ENCODE results near the gene MBD3L3.
"Not testable (repeated sequence)": the region's sequence is repeated elsewhere in the genome, so short reads cannot be mapped to it uniquely, and the experiment has no call there.

Gene MBD3L3

DNA sequence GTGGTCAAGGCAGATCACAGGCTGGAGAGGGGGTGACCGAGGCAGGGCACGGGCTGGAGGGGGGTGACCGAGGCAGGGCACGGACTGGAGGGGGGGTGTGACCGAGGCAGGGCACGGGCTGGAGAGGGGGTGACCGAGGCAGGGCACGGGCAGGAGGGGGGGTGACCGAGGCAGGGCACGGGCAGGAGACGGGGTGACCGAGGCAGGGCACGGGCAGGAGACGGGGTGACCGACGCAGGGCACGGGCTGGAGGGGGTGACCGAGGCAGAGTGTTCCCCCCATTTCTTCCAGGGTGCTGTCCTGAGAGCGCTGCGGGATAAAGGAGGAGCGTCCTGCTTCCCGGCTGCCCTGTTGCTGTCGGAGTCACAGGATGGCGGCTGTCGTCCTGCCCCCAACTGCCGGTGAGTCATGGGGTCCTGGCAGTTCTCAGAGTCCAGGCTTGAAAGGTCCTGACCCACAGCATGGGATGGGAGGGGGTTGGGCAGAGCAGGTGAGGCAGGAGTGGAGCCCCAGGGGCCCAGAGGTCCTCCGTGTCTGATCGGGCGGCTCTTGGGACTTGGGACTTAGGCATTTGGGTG is 16.3 kb upstream of the MBD3L3 start:
- no peak for DNase-seq (ENCODE audit: low read depth in 1 of 2, low spot score in 1 of 2)
- TF ChIP-seq JUND (IDR thresholded peaks at IDR 0.05; ENCODE audit: low read depth): no peak
- in situ Hi-C loops (cut with HindIII; ENCODE audit: low pct_unique_long_range_greater_than_20kb, low sequenced_read_pairs): no loop called here

DNA sequence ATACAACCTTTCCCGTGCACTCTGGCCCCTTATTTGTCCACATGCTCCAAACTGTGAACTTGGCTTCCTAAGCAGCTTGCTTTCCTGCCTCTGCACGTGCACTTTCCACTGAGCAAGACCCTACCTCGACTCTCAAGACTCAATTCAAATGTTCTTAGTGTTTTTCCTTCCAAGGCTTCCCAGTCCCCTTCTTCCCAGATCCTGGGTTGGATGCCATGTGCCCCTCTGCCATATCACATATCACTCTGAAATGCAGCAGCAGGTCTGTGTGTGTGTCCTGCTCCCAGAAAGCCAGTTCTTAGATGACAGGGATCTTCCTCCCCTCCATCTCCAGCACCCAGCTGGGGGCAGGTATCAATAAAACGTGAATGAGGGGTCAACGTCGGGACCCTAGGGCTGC is 14.1 kb upstream of the MBD3L3 start:
- no peak for DNase-seq (ENCODE audit: low read depth in 1 of 2, low spot score in 1 of 2)
- in situ Hi-C loops (cut with HindIII; ENCODE audit: low pct_unique_long_range_greater_than_20kb, low sequenced_read_pairs): no loop called here
- TF ChIP-seq JUND (IDR thresholded peaks at IDR 0.05; ENCODE audit: low read depth): no peak

DNA sequence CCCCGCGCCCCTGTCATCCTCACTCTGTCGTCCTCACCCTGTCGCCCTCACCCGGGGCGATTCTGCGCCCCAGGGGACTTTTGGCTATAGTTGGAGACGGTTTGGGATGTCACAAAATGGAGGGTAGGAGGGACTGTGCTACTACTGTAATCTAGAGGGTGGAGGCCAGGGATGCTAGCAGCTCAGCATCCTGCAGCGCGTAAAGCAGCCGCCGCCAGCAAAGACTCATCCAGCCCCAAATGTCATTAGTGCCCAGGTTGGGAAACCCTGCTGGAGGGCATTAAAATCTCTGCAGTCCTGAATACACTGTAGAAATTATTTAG is 11.4 kb upstream of the MBD3L3 start:
- no peak for TF ChIP-seq JUND (IDR thresholded peaks at IDR 0.05; ENCODE audit: low read depth)
- no peak for DNase-seq (ENCODE audit: low read depth in 1 of 2, low spot score in 1 of 2)
- in situ Hi-C loops (cut with HindIII; ENCODE audit: low pct_unique_long_range_greater_than_20kb, low sequenced_read_pairs): no loop called here

DNA sequence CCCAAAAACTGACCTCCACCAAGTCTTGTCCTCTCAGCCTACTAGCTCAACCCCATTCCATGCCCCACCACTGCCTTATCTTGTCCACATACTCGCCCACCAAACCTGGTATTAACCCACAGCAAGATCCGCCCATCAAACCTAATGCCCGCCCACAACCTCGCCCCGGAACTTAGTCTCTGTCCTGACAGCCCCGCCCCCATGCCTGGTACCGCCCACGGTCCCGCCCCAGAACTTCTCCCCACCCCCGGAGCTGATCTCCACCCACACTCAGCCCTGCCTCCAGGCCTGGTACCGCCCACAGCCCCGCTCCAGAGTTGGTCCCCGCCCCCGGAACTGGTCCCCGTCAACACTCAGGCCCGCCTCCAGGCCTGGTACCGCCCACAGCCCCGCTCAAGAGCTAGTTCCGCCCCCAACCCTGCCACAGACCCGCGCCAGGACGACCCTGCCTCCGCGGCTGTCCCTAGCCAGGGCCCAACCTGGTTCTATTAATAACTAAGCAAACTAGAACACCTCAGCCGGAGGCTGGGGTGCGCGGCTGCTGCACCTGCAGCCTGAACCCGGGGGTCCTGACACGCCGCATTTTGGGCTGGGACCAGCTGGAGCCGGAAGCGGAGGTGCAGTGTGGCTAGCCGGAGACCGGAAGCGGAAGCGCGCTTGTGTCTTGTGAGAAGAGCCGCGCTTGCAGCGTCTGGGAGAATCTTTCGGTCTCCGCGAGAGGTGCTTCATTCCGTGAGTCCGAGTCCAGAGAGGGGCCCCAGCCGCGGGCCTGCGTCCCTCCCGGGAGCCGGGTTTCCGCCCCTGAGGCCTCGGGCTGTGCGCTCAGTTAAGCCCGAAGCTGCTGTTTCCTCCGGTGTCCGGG is 10.8 kb upstream of the MBD3L3 start, which contains the start of gene ZNF557:
Gene ZNF557 (plus strand): TSS at position 662 of the 862 bp plus-strand sequence. CDS start 5,372 bp downstream, outside the sequence.
- in situ Hi-C loops (cut with HindIII; ENCODE audit: low pct_unique_long_range_greater_than_20kb, low sequenced_read_pairs): no loop called here
- TF ChIP-seq JUND (IDR thresholded peaks at IDR 0.05; ENCODE audit: low read depth): no peak
- peak; percentile 76 to 96 for DNase-seq (ENCODE audit: low read depth in 1 of 2, low spot score in 1 of 2)

DNA sequence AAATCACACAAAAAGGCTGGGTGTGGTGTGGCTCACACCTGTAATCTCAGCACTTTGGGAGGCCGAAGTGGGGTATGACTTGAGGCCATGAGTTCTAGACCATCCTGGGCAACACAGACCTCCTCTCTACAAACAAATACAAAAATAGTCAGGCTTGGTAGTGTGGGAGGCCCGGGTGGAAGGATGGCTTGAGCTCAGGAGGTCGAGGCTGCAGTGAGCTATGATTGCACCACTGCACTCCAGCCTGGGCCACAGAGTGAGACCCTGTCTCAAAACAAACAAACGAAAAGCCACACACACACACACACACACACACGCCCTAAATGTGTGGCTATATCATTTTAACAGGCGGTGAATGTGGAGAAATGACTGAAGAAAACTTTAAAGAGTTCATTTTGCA is 10.1 kb upstream of the MBD3L3 start:
- no peak for DNase-seq (ENCODE audit: low read depth in 1 of 2, low spot score in 1 of 2)
- in situ Hi-C loops (cut with HindIII; ENCODE audit: low pct_unique_long_range_greater_than_20kb, low sequenced_read_pairs): no loop called here
- no peak for TF ChIP-seq JUND (IDR thresholded peaks at IDR 0.05; ENCODE audit: low read depth)

DNA sequence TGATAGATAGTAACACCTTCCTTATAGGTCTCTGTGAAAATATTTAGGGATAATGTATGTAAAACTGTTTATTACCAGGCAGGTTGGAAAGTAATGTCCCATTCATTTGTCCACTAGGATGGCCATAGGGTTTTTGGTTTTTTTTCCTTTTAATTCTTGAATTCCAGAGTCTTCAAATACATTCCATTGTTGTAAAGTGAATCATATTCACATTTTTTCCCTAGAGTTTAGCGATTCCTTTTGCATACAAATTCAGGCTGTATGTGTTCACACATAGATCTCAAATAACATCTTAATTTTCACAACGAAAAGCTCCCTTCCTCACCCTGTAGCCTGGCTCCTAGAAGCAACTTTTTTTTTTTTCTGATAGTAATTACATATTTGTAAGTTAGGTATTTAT is 9.2 kb upstream of the MBD3L3 start:
- in situ Hi-C loops (cut with HindIII; ENCODE audit: low pct_unique_long_range_greater_than_20kb, low sequenced_read_pairs): no loop called here
- DNase-seq (ENCODE audit: low read depth in 1 of 2, low spot score in 1 of 2): no peak
- no peak for TF ChIP-seq JUND (IDR thresholded peaks at IDR 0.05; ENCODE audit: low read depth)

DNA sequence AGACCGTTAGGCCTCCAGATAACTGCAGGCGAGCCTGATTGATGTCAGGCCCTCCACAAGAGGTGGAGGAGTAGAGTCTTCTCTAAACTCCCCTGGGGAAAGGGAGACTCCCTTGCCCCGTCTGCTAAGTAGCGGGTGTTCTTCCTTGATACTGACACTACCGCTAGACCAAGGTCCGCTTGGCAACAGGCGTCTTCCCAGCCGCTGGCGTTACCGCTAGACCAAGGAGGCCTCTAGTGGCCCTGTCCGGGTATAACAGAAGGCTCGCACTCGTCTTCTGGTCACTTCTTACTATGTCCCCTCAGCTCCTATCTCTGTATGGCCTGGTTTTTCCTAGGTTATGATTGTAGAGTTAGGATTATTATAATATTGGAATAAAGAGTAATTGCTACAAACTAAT is 8.6 kb upstream of the MBD3L3 start:
- peak in 1 of 2 experiments; percentile 69 for DNase-seq (ENCODE audit: low read depth in 1 of 2, low spot score in 1 of 2)
- in situ Hi-C loops (cut with HindIII; ENCODE audit: low pct_unique_long_range_greater_than_20kb, low sequenced_read_pairs): not testable (repeated sequence)

DNA sequence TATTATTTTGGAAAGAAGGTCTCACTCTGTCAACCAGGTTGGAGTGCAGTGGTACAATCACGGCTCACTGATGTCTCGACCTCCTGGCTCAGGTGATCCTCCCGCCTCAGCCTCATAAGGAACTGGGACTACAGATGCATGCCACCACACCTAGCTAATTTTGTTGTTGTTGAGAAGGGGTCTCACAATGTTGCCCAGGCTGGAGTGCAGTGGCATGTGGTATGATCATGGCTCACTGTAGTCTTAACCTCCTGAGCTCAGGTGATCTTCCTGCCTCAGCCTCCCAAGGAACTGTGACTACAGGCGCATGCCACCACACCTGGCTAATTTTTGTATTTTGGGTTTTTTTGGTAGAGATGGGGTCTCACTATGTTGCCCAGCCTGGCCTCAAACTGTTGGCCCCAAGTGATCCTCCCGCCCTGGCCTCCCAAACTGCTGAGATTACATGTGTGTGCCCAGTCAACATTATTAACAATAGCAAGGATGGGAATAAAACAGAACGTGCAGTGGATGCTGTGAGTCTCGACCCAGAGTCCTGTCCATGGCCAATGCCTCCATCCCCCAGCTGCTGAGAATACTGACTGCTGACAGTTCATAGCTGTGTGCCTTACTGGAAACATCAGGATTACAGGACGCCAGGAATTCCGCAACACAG is 5.4 kb upstream of the MBD3L3 start:
- TF ChIP-seq JUND (IDR thresholded peaks at IDR 0.05; ENCODE audit: low read depth): no peak
- DNase-seq (ENCODE audit: low read depth in 1 of 2, low spot score in 1 of 2): no peak
- in situ Hi-C loops (cut with HindIII; ENCODE audit: low pct_unique_long_range_greater_than_20kb, low sequenced_read_pairs): no loop called here

DNA sequence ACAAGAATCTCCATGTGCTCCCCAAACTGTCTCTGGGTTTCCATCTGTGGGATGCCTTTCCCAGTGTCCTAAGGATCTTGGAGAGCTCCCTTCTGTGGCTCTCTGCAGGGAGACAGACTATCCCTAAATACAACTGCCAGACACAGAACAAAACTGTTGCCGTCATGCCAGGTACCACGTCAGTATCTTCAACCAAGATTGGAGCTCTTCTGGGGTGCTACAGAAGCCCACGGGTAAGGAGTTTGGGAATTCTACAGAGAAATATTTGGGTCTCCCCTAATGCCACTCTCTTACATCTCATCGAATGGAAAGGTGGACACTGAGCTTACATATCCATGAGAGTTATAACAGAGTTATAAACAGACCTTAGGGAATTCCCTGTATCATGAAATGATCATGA is 4.9 kb upstream of the MBD3L3 start:
- in situ Hi-C loops (cut with HindIII; ENCODE audit: low pct_unique_long_range_greater_than_20kb, low sequenced_read_pairs): no loop called here
- DNase-seq (ENCODE audit: low read depth in 1 of 2, low spot score in 1 of 2): no peak

DNA sequence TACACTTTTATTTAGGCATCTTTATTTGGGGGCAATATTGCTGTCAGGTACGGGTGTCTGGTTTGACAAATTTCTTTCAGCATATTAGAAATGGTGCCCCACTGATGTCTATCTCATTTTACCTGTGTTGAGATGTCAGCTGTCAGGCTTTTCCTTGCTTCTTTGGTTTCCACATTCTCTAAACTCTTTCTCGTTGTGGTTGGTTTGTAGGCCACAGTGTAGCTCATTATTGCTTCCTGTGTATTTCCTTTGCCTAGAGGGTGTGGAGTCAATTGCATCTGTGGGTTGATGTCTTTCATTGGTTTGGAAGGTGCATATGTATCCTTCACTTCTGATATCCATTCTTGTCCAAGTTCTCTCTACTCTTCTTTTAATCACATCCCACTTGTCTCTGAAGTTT is 1.5 kb upstream of the MBD3L3 start:
- DNase-seq (ENCODE audit: low read depth in 1 of 2, low spot score in 1 of 2); in situ Hi-C loops (cut with HindIII; ENCODE audit: low pct_unique_long_range_greater_than_20kb, low sequenced_read_pairs): not testable (repeated sequence)

More for the DNA sequence above, 4.9 kb upstream of the MBD3L3 start:
- no peak for TF ChIP-seq JUND (IDR thresholded peaks at IDR 0.05; ENCODE audit: low read depth)

DNA sequence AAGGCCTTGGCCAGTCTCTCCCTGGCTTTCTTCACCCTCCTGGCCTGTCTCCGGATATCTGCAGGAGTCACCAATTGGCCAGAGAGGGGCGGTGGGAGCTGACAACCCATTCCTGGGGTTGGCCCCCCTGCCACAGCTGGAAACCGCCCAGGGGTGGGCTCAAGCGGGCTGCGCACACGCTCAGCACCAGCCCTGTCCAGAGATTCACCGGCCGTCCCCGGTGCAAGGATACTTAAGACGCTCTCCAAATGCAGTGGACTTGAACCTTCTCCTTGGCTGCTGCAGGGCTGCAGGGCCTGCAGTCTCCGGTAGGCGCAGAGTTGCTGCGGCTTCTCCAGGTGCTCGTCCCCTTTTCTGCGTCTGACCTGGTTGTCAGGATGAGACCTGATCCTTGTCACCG is 2.1 kb downstream of the MBD3L3 start:
- DNase-seq (ENCODE audit: low read depth in 1 of 2, low spot score in 1 of 2); in situ Hi-C loops (cut with HindIII; ENCODE audit: low pct_unique_long_range_greater_than_20kb, low sequenced_read_pairs): not testable (repeated sequence)

DNA sequence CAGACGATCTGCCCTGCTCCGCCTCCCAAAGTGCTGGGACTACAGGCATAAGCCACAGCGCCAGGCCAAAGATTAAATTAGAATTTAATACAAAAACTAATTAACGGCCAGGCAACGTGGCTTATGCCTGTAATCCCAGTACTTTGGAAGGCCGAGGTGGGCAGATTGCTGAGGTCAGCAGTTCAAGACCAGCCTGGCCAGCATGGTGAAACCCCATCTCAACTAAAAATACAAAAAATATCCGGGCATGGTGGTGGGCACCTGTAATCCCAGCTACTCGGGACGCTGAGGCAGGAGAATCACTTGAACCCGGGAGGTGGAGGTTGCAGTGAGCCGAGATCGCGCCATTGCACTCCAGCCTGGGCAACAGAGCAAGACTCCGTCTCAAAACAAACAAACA is 2.8 kb downstream of the MBD3L3 start:
- in situ Hi-C loops (cut with HindIII; ENCODE audit: low pct_unique_long_range_greater_than_20kb, low sequenced_read_pairs); DNase-seq (ENCODE audit: low read depth in 1 of 2, low spot score in 1 of 2): not testable (repeated sequence)

DNA sequence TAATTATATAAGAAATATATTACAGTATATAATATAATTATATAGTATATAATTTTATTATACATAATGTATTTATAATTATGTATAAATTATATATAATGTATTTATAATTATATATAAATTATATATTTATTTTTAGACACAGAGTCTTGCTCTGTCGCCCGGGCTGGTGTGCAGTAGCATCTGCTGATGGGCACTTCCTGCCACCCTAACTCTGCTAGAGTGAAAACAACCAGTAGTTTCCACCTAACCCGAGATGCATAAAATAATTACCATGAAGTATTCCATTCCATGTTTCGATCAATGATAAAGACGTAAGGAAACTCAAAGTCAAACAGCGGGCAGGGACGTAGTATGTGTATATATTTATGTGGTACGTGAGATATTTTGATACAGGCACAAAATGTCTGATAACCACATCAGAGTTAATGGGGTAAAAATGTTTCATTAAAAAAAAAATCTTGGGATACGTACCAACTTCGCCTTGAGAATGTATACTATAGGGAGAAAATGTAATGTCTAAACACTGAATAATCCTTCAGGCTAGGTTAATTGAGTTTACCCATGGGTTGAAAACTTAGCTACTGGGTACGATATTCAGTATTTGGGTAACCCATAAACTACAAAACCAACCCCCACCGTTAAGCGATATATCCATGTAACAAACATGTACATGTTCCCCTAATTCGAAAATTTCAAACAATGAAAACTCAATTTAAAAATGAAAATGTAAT is 3.7 kb downstream of the MBD3L3 start:
- DNase-seq (ENCODE audit: low read depth in 1 of 2, low spot score in 1 of 2); in situ Hi-C loops (cut with HindIII; ENCODE audit: low pct_unique_long_range_greater_than_20kb, low sequenced_read_pairs): not testable (repeated sequence)

DNA sequence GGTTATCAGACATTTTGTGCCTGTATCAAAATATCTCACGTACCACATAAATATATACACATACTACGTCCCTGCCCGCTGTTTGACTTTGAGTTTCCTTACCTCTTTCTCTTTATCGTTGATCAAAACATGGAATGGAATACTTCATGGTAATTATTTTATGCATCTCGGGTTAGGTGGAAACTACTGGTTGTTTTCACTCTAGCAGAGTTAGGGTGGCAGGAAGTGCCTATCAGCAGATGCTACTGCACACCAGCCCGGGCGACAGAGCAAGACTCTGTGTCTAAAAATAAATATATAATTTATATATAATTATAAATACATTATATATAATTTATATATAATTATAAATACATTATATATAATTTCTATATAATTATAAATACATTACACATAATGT is 5.6 kb downstream of the MBD3L3 start:
- in situ Hi-C loops (cut with HindIII; ENCODE audit: low pct_unique_long_range_greater_than_20kb, low sequenced_read_pairs); DNase-seq (ENCODE audit: low read depth in 1 of 2, low spot score in 1 of 2): not testable (repeated sequence)

DNA sequence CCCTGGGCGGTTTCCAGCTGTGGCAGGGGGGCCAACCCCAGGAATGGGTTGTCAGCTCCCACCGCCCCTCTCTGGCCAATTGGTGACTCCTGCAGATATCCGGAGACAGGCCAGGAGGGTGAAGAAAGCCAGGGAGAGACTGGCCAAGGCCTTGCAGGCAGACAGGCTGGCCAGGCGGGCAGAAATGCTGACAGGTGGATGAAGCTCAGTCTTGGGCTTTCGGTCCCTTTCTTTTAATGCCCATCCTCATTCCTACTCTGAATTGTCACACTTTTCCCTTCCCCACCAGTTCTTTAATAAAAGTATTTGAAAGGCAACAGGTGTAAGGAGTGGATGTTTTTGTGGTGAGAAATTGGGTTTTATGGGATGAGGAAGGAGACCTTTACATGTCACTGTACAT is 7.1 kb downstream of the MBD3L3 start:
- in situ Hi-C loops (cut with HindIII; ENCODE audit: low pct_unique_long_range_greater_than_20kb, low sequenced_read_pairs); DNase-seq (ENCODE audit: low read depth in 1 of 2, low spot score in 1 of 2): not testable (repeated sequence)

DNA sequence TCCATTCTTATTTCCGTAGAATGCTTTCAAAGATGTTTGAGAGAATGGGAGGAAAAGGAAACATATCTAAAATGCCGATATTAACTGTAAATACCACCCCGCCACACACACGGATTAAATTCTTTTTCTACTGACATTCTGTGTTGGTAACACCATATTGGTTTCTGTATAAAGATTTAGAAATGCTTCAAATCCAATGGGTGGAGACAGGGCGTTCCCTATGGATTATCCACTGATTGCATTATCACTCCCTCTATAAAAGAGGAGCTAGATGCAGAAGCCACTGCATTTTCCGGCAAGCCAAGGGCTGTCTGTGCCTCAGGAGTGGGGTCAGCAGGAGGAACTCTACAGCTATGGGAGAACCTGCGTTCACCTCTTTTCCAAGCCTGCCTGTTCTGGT is 9.5 kb downstream of the MBD3L3 start, which contains the start of gene MBD3L2:
Gene MBD3L2 (plus strand): TSS at position 301 of the 400 bp plus-strand sequence. CDS start 53 bp downstream, at position 354.
- DNase-seq (ENCODE audit: low read depth in 1 of 2, low spot score in 1 of 2); in situ Hi-C loops (cut with HindIII; ENCODE audit: low pct_unique_long_range_greater_than_20kb, low sequenced_read_pairs): not testable (repeated sequence)

DNA sequence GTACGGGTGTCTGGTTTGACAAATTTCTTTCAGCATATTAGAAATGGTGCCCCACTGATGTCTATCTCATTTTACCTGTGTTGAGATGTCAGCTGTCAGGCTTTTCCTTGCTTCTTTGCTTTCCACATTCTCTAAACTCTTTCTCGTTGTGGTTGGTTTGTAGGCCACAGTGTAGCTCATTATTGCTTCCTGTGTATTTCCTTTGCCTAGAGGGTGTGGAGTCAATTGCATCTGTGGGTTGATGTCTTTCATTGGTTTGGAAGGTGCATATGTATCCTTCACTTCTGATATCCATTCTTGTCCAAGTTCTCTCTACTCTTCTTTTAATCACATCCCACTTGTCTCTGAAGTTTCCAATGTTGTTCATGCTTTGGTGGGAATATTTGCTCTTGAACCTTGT is 16.9 kb downstream of the MBD3L3 start:
- DNase-seq (ENCODE audit: low read depth in 1 of 2, low spot score in 1 of 2); in situ Hi-C loops (cut with HindIII; ENCODE audit: low pct_unique_long_range_greater_than_20kb, low sequenced_read_pairs): not testable (repeated sequence)

Data from T47D (cell line).